Astrocyte of the cerebellum (primary cell): Measurements from ENCODE around the gene TOGARAM2.

Experiments used
- DNase-seq: peaks from one replicate; pipeline ENCODE4 v3.0.0-alpha.2; 2011; ENCODE audit warnings: low read depth
- H3K4me3 ChIP-seq: 2 replicates; pipeline ENCODE4 v1.5.1; 2011; ENCODE audit warnings: mild to moderate bottlenecking, low read depth, low read length, moderate library complexity
- in situ Hi-C: cut with HindIII; loops from 2 replicates; pipeline ENCODE4 v1.10.0; 2017; ENCODE audit warnings: low sequenced_read_pairs
- TF ChIP-seq, protein P1 (sequence below): IDR thresholded peaks from 2 replicates; pipeline ENCODE4 v1.5.1; 2012; ENCODE audit warnings: low read length, low read depth, moderate library complexity, mild to moderate bottlenecking; ENCODE audit errors: missing control alignments

The TOGARAM2 gene

DNA sequence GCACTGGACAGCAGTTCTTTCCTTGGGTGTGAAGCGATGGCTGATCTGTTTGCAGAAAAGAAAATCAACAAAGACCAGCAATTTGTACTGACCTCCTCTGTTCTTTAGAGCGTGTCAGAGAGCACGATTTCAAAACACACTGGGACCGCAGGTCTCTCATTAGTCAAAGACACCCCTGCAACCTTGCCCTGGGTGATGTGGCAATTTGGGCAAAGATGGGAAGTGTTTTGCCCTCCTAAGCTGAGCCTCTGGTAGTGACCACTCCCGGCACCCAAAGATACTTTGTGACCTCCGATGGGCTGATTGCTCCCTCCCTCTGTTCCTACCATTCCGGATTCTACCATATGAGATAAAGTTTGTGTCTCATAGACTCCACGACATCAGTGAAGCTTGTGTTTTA, 115.9 kb downstream of the TOGARAM2 start:
- in situ Hi-C loops: no loop called here
- H3K4me3 ChIP-seq: no peak overlapping the region
- TF ChIP-seq, protein P1, sequence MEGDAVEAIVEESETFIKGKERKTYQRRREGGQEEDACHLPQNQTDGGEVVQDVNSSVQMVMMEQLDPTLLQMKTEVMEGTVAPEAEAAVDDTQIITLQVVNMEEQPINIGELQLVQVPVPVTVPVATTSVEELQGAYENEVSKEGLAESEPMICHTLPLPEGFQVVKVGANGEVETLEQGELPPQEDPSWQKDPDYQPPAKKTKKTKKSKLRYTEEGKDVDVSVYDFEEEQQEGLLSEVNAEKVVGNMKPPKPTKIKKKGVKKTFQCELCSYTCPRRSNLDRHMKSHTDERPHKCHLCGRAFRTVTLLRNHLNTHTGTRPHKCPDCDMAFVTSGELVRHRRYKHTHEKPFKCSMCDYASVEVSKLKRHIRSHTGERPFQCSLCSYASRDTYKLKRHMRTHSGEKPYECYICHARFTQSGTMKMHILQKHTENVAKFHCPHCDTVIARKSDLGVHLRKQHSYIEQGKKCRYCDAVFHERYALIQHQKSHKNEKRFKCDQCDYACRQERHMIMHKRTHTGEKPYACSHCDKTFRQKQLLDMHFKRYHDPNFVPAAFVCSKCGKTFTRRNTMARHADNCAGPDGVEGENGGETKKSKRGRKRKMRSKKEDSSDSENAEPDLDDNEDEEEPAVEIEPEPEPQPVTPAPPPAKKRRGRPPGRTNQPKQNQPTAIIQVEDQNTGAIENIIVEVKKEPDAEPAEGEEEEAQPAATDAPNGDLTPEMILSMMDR: no peak
- no peak for DNase-seq

DNA sequence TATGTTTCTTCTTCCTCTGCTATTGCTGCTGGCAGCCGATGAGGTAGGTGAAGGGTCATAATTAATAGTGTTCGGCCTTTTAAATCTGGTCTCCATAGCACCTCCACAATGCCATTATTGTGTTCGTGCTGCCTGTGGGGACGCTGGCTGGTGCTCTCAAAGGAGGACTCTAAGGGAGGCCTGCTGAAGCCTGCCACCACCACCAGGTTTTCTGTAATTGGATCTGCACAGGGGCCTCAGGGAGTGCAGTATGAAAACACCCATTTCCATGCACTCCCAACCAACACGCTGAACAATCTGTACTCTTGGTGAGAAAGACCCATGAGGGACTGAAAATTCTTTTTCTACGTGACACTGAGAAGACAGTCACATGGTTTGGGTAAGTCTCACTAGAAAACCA, 116.5 kb downstream of the TOGARAM2 start:
- in situ Hi-C loops: no loop called here
- H3K4me3 ChIP-seq: no peak overlapping the region
- TF ChIP-seq, protein P1: no peak
- no peak for DNase-seq

DNA sequence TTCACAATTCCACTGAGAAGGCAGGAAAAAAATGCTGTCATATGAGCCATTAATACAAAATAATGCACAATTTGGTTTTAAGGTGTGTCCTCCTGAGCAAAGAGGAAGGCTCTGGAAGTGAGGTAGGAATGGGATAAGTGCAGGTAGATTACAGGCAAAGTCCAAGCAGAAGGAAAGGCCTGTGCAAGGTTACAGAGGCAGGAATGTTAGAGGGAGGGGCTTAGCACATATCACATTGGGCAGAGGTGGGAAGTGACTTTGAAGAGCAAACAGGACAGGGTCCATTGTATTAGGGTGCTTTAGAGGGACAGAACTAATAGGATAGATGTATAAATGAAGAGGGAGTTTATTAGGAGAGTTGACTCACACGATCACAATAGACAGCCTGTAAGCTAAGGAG, 119.5 kb downstream of the TOGARAM2 start:
- TF ChIP-seq, protein P1: no peak
- H3K4me3 ChIP-seq: no peak overlapping the region
- no peak for DNase-seq
- in situ Hi-C loops: no loop called here
